H1 (cell line): ENCODE results near the gene FANCL. TPM values are rescaled to one million over a fixed set of nuclear protein-coding genes. Genes with fewer than 3 reads are reported as not detected.

Experiments
- CTCF ChIA-PET: fragments of 300-600 bp; sonication (Branson Sonifier 250); formaldehyde crosslinking; loops from one replicate; lab custom pipeline; 2021; ENCODE audit not compliant: partially characterized antibody; lab: Charles Lee
- POLR2A ChIA-PET: fragments of 300-600 bp; sonication (Branson Sonifier 250); formaldehyde crosslinking; loops from one replicate; lab custom pipeline; 2021; ENCODE audit warnings: inconsistent platforms; ENCODE audit not compliant: partially characterized antibody; lab: Charles Lee
- DNase-seq, 2 experiments: peaks; one replicate each; pipeline versions ENCODE4 v3.0.0 to v3.0.0-alpha.2; 2010 to 2022; ENCODE audit warnings: low spot score in 2 of 2, low read depth in 1 of 2, mixed read lengths in 1 of 2
- FAIRE-seq: peaks from 2 replicates; lab custom pipeline; 2011; peaks lifted over from hg19 to GRCh38; lab: Jason Lieb, UNC
- H2AFZ ChIP-seq: 2 replicates; pipeline ENCODE4 v1.8.1; 2012; ENCODE audit warnings: low read length, inconsistent platforms
- H2AK5ac ChIP-seq: 2 replicates; pipeline ENCODE4 v1.6.1; 2013; ENCODE audit warnings: low read depth, low read length
- H2BK120ac ChIP-seq: replicated peaks from 2 replicates; pipeline ENCODE3; 2013; ENCODE audit warnings: low read depth, low read length, inconsistent platforms
- H2BK12ac ChIP-seq: 2 replicates; pipeline ENCODE4 v1.6.1; 2013; ENCODE audit warnings: low read depth, low read length
- H2BK15ac ChIP-seq: 2 replicates; pipeline ENCODE4 v1.6.1; 2013; ENCODE audit warnings: low read length
- H2BK20ac ChIP-seq: 2 replicates; pipeline ENCODE4 v1.6.1; 2013; ENCODE audit warnings: low read length
- H2BK5ac ChIP-seq: 2 replicates; pipeline ENCODE4 v1.6.1; 2013; ENCODE audit warnings: low read depth, low read length
- H3K14ac ChIP-seq: 2 replicates; pipeline ENCODE4 v1.6.1; 2013; ENCODE audit warnings: inconsistent platforms; ENCODE audit not compliant: insufficient read length
- H3K18ac ChIP-seq: 2 replicates; pipeline ENCODE4 v1.6.1; 2013; ENCODE audit warnings: low read length; ENCODE audit errors: extremely low read depth
- H3K23ac ChIP-seq: 2 replicates; pipeline ENCODE4 v1.6.1; 2013; ENCODE audit warnings: inconsistent platforms; ENCODE audit not compliant: insufficient read length
- H3K23me2 ChIP-seq: 2 replicates; pipeline ENCODE4 v1.6.1; 2013; ENCODE audit warnings: low read depth, low read length
- H3K27ac ChIP-seq: 2 replicates; pipeline ENCODE4 v1.6.1; 2011; ENCODE audit warnings: low read depth, low read length, inconsistent platforms
- H3K27me3 ChIP-seq, 4 experiments: replicated peaks in 1 of 4; 1 replicate in 1 of 4; 2 replicates in 3 of 4; pipeline versions ENCODE4 v1.6.1 to v1.8.1; 2011 to 2013; ENCODE audit warnings: low read length in 3 of 4, mild to moderate bottlenecking in 3 of 4, inconsistent platforms in 2 of 4, mixed read lengths in 2 of 4, moderate library complexity in 1 of 4; ENCODE audit not compliant: control insufficient read depth in 3 of 4, insufficient read depth in 3 of 4; ENCODE audit errors: extremely low read depth in 1 of 4
- H3K36me3 ChIP-seq, 4 experiments: 2 replicates each; pipeline versions ENCODE4 v1.6.1 to v1.8.1; 2011 to 2013; ENCODE audit warnings: mild to moderate bottlenecking in 4 of 4, low read length in 3 of 4, moderate library complexity in 2 of 4, control low read depth in 1 of 4, inconsistent platforms in 1 of 4; ENCODE audit not compliant: insufficient read depth in 4 of 4, control insufficient read depth in 2 of 4
- H3K4ac ChIP-seq: replicated peaks from 2 replicates; pipeline ENCODE3; 2013; ENCODE audit warnings: low read length, low read depth, mixed read lengths, inconsistent platforms; ENCODE audit not compliant: insufficient read length
- H3K4me1 ChIP-seq, 4 experiments: replicated peaks in 1 of 4; 1 replicate in 1 of 4; 2 replicates in 3 of 4; pipeline versions ENCODE4 v1.6.1 to v1.8.1; 2011 to 2013; ENCODE audit warnings: low read length in 3 of 4, inconsistent platforms in 2 of 4, mixed read lengths in 1 of 4; ENCODE audit not compliant: insufficient read depth in 4 of 4, control insufficient read depth in 3 of 4
- H3K4me2 ChIP-seq, 2 experiments: 2 replicates each; pipeline versions ENCODE4 v1.6.1 to v1.8.1; 2011 to 2013; ENCODE audit warnings: low read depth in 2 of 2, low read length in 2 of 2, control low read depth in 1 of 2, inconsistent platforms in 1 of 2, mild to moderate bottlenecking in 1 of 2; ENCODE audit not compliant: insufficient read depth in 1 of 2
- H3K4me3 ChIP-seq, 4 experiments: fragments of 200-600, 300-600 bp in 1 of 4; sonication (generic), shearing (Covaris generic), sonication (Bioruptor Twin) in 1 of 4; 2 replicates each; pipeline versions ENCODE4 v1.5.1 to v1.8.1; 2011 to 2016; ENCODE audit warnings: low read length in 4 of 4, low read depth in 3 of 4, control low read depth in 2 of 4, inconsistent platforms in 2 of 4, mild to moderate bottlenecking in 2 of 4, mixed read lengths in 1 of 4, moderate library complexity in 1 of 4; ENCODE audit not compliant: insufficient read depth in 2 of 4; ENCODE audit errors: extremely low read depth in 1 of 4
- H3K56ac ChIP-seq: replicated peaks from 2 replicates; pipeline ENCODE3; 2013; ENCODE audit warnings: low read depth, mild to moderate bottlenecking, mixed read lengths, low read length, inconsistent platforms; ENCODE audit not compliant: insufficient read length
- H3K79me1 ChIP-seq: 2 replicates; pipeline ENCODE4 v1.6.1; 2013; ENCODE audit warnings: low read depth, low read length, control low read depth
- H3K79me2 ChIP-seq, 2 experiments: 2 replicates each; pipeline versions ENCODE4 v1.6.1 to v1.8.1; 2012 to 2013; ENCODE audit warnings: low read length in 2 of 2, mild to moderate bottlenecking in 2 of 2, inconsistent platforms in 1 of 2; ENCODE audit not compliant: insufficient read depth in 2 of 2, control insufficient read depth in 1 of 2
- H3K9ac ChIP-seq, 4 experiments: replicated peaks in 1 of 4; 1 replicate in 1 of 4; 2 replicates in 3 of 4; pipeline versions ENCODE4 v1.6.1 to v1.8.1; 2011 to 2013; ENCODE audit warnings: low read depth in 3 of 4, low read length in 3 of 4, control low read depth in 2 of 4, mild to moderate bottlenecking in 2 of 4, moderate library complexity in 2 of 4, inconsistent platforms in 1 of 4; ENCODE audit errors: extremely low read depth in 1 of 4
- H3K9me3 ChIP-seq, 2 experiments: 2 replicates each; pipeline versions ENCODE4 v1.6.1 to v1.8.1; 2012 to 2013; ENCODE audit warnings: mild to moderate bottlenecking in 2 of 2, moderate library complexity in 2 of 2, control low read depth in 1 of 2, inconsistent platforms in 1 of 2, low read depth in 1 of 2, low read length in 1 of 2, mixed read lengths in 1 of 2; ENCODE audit not compliant: insufficient read depth in 2 of 2
- H4K20me1 ChIP-seq, 2 experiments: replicated peaks in 1 of 2; 2 replicates each; pipeline versions ENCODE3 to v1.8.1; 2011 to 2013; ENCODE audit warnings: inconsistent platforms in 2 of 2, low read length in 2 of 2, mild to moderate bottlenecking in 1 of 2; ENCODE audit not compliant: insufficient read depth in 2 of 2, control insufficient read depth in 1 of 2
- H4K5ac ChIP-seq: 2 replicates; pipeline ENCODE4 v1.6.1; 2013; ENCODE audit warnings: low read length, low read depth, mixed read lengths, inconsistent platforms; ENCODE audit not compliant: insufficient read length
- H4K8ac ChIP-seq: 2 replicates; pipeline ENCODE4 v1.8.0; 2013; ENCODE audit warnings: mild to moderate bottlenecking, moderate library complexity, low read length, inconsistent platforms; ENCODE audit not compliant: insufficient read depth; ENCODE audit errors: extremely low read depth
- H4K91ac ChIP-seq: replicated peaks from 2 replicates; pipeline ENCODE3; 2013; ENCODE audit warnings: low read length, mixed read lengths, inconsistent platforms; ENCODE audit not compliant: insufficient read length
- BRCA1 ChIP-seq: IDR thresholded peaks from 2 replicates; pipeline ENCODE4 v1.6.1; 2012; ENCODE audit warnings: low read depth, low read length, improper control_type of control experiment
- CEBPB ChIP-seq: IDR thresholded peaks from 2 replicates; pipeline ENCODE4 v1.6.1; 2012; ENCODE audit warnings: low read depth, low read length
- HDAC6 ChIP-seq: IDR thresholded peaks from one replicate; pipeline ENCODE4 v1.7.1; 2012; ENCODE audit warnings: low read depth, mild to moderate bottlenecking, inconsistent platforms, low read length, moderate library complexity
- JUND ChIP-seq: IDR thresholded peaks from 2 replicates; pipeline ENCODE4 v1.6.1; 2011; ENCODE audit warnings: mild to moderate bottlenecking, improper control_type of control experiment, low read length
- KDM4A ChIP-seq: IDR thresholded peaks from one replicate; pipeline ENCODE4 v1.7.1; 2012; ENCODE audit warnings: low read depth, mild to moderate bottlenecking, moderate library complexity, low read length, inconsistent platforms; ENCODE audit not compliant: severe bottlenecking
- NRF1 ChIP-seq: IDR thresholded peaks from 2 replicates; pipeline ENCODE4 v1.6.1; 2011; ENCODE audit warnings: mild to moderate bottlenecking, low read depth, low read length, improper control_type of control experiment
- POLR2AphosphoS5 ChIP-seq: IDR thresholded peaks from 2 replicates; pipeline ENCODE4 v1.6.1; 2011; ENCODE audit warnings: low read depth, low read length
- RBBP5 ChIP-seq: IDR thresholded peaks from 2 replicates; pipeline ENCODE4 v1.7.1; 2012; ENCODE audit warnings: low read depth, mild to moderate bottlenecking, inconsistent platforms, low read length, moderate library complexity, borderline replicate concordance
- RFX5 ChIP-seq: IDR thresholded peaks from 2 replicates; pipeline ENCODE4 v1.6.1; 2011; ENCODE audit warnings: low read depth, low read length, improper control_type of control experiment, borderline replicate concordance
- WGBS, 2 experiments: shearing (Covaris generic) in 1 of 2; methylation state at CpG; one replicate each; pipeline versions ENCODE4 v1.1.6 to v1.1.7; 2013 to 2015; ENCODE audit warnings: low lambda C conversion rate in 2 of 2, mixed read lengths in 2 of 2, inconsistent platforms in 1 of 2, low coverage in 1 of 2, missing lambda C conversion rate in 1 of 2; ENCODE audit not compliant: insufficient replicate concordance in 2 of 2, insufficient coverage in 1 of 2, insufficient read length in 1 of 2; ENCODE audit errors: extremely low coverage in 1 of 2, missing lambda C conversion rate in 1 of 2; 5-methylcytosine and 5-hydroxymethylcytosine counted together
- polyA plus RNA-seq, 7 experiments: library from polyadenylated mRNA; depleted of rRNA in 3 of 7; stranded (reverse) in 5 of 7; unstranded in 2 of 7; fragments of >200 nt in 5 of 7; fragments of 200-250 nt in 2 of 7; gene quantifications; 1 replicate in 5 of 7; 2 replicates in 1 of 7; 4 replicates in 1 of 7; pipeline versions ENCODE4 v1.2.1 to v1.2.3, GENCODE V29; 2011 to 2013; ENCODE audit warnings: missing spikeins in 2 of 7, mixed read lengths in 2 of 7
- total RNA-seq: library from RNA; stranded (reverse); fragmentation: NEBNext Ultra II Directional; extraction: Animal tissue kit (Norgen Biotek cat#: 25700); gene quantifications from 2 replicates; pipeline ENCODE4 v1.2.1, GENCODE V29; 2021

The FANCL gene
- total and polyA plus RNA-seq, 2 of the 8 experiments (the other 6 are each of a cell fraction or from before 2014, with no cell fraction given) = 38.7 to 55.9 TPM

- no peak overlapping the region for H2BK12ac ChIP-seq
- H3K36me3 ChIP-seq = peaks cover 0 to 2% (median under 1%) of the 10 kb centered on the region in 4 experiments; a peak in 3 of 8 replicates
- H3K9ac ChIP-seq = no peak overlapping the region
- H3K9me3 ChIP-seq = no peaks in the 10 kb centered on the region
- no peak overlapping the region for H3K23ac ChIP-seq
- H3K23me2 ChIP-seq = no peaks in the 10 kb centered on the region
- H2AFZ ChIP-seq = no peak overlapping the region
- no peak overlapping the region for H2BK5ac ChIP-seq
- no peaks in the 10 kb centered on the region for H3K79me2 ChIP-seq
- H2AK5ac ChIP-seq = no peak overlapping the region
- no peak overlapping the region for H3K4me2 ChIP-seq
- H4K20me1 ChIP-seq = no peaks in the 10 kb centered on the region
- H4K8ac ChIP-seq = no peak overlapping the region
- no peak for FAIRE-seq
- no peaks in the 10 kb centered on the region for H3K79me1 ChIP-seq
- H3K4me1 ChIP-seq = no peaks in the 10 kb centered on the region
- TF ChIP-seq NRF1 (no peak), CEBPB (no peak), RBBP5 (no peak), POLR2AphosphoS5 (no peak), JUND (no peak), RFX5 (no peak), BRCA1 (no peak), HDAC6 (no peak), KDM4A (no peak)
- H2BK20ac ChIP-seq = no peak overlapping the region
- H3K27me3 ChIP-seq = no peaks in the 10 kb centered on the region
- H2BK15ac ChIP-seq = no peak overlapping the region
- no peak overlapping the region for H3K4me3 ChIP-seq
- H3K4ac ChIP-seq = no peak overlapping the region
- no peak overlapping the region for H2BK120ac ChIP-seq
- H3K56ac ChIP-seq = no peak overlapping the region
- 81% methylated on average over 1 of the region's 1 CpG; no CpG with 5 or more reads in 1 of the 2 experiments for WGBS, 2 experiments
- CTCF ChIA-PET = no interaction called here
- H4K5ac ChIP-seq = no peak overlapping the region
- H3K14ac ChIP-seq = no peak overlapping the region
- no peak overlapping the region for H3K27ac ChIP-seq
- no peak overlapping the region for H4K91ac ChIP-seq
- POLR2A ChIA-PET = no interaction called here
- H3K18ac ChIP-seq = no peak overlapping the region
- DNase-seq = no peak
Measured at GRCh38 chr2:58137856-58138255, 103.3 kb downstream of the FANCL start.
